GM10266 (cell line): Measurements from ENCODE around the gene AHNAK2.

Source experiments
- DNase-seq: peaks from one replicate; pipeline ENCODE4 v3.0.0; 2012; ENCODE audit errors: extremely low spot score
- CTCF ChIP-seq: IDR thresholded peaks from 2 replicates; pipeline ENCODE4 v1.5.1; 2012; ENCODE audit warnings: mild to moderate bottlenecking, low read depth; ENCODE audit not compliant: control insufficient read depth, insufficient read depth; ENCODE audit errors: missing control alignments

The AHNAK2 gene

GRCh38 chr14:104984056-104984894 is 6.1 kb upstream of the AHNAK2 start:
- DNase-seq, result no peak
- TF ChIP-seq CTCF, result no peak

- no peak for TF ChIP-seq CTCF
- no peak for DNase-seq
Observed at GRCh38 chr14:104983231-104983721, 5.1 kb upstream of the AHNAK2 start.

- no peak for DNase-seq
- no peak for TF ChIP-seq CTCF
Observed at GRCh38 chr14:104982548-104983230, 4.5 kb upstream of the AHNAK2 start.

- TF ChIP-seq CTCF, result no peak
Observed at GRCh38 chr14:104981699-104982541, 3.7 kb upstream of the AHNAK2 start.

GRCh38 chr14:104980611-104981531 is 2.7 kb upstream of the AHNAK2 start:
- no peak for DNase-seq
- TF ChIP-seq CTCF, result no peak

More at GRCh38 chr14:104981699-104982541, 3.7 kb upstream of the AHNAK2 start:
- DNase-seq, result no peak
